Mesothelial cell of epicardium (in vitro differentiated cells): Measurements from ENCODE around the gene NAV2. TPM values are rescaled to one million over a fixed set of nuclear protein-coding genes. Genes with fewer than 3 reads are reported as not detected.

Source experiments
- DNase-seq, 2 experiments: peaks; one replicate each; pipeline ENCODE4 v3.0.0; 2021; ENCODE audit warnings: low spot score in 2 of 2; ENCODE audit not compliant: unreplicated experiment in 2 of 2
- H3K27ac Mint-ChIP-seq: 2 replicates; pipeline ENCODE4 v1.8.0; 2021; ENCODE audit warnings: mixed read lengths
- H3K27me3 Mint-ChIP-seq: 2 replicates; pipeline ENCODE4 v1.8.0; 2021; ENCODE audit warnings: low read depth, mixed read lengths
- H3K36me3 Mint-ChIP-seq: 2 replicates; pipeline ENCODE4 v1.8.0; 2021; ENCODE audit warnings: mixed read lengths
- H3K4me1 Mint-ChIP-seq: 2 replicates; pipeline ENCODE4 v1.8.0; 2021; ENCODE audit warnings: mixed read lengths
- H3K4me3 Mint-ChIP-seq: 2 replicates; pipeline ENCODE4 v1.8.0; 2021; ENCODE audit warnings: mild to moderate bottlenecking, moderate library complexity, mixed read lengths
- H3K9me3 Mint-ChIP-seq: 2 replicates; pipeline ENCODE4 v1.8.0; 2021; ENCODE audit warnings: mixed read lengths
- CTCF ChIP-seq: fragments of 200-600 bp; sonication (generic); IDR thresholded peaks from one replicate; pipeline ENCODE4 v1.5.0; 2021; ENCODE audit warnings: antibody characterized with exemption; ENCODE audit not compliant: unreplicated experiment
- total RNA-seq: library from RNA; stranded (reverse); gene quantifications from 3 replicates; pipeline ENCODE4 v1.2.1, GENCODE V29; 2021

Gene NAV2
- total RNA-seq, 1 donor from 2014 or later = 69.8 TPM

- peaks cover 26% of the 10 kb centered on the region for H3K4me1 Mint-ChIP-seq
- H3K9me3 Mint-ChIP-seq = peaks cover 5% of the 10 kb centered on the region
- no peak for DNase-seq
- H3K27me3 Mint-ChIP-seq = no peaks in the 10 kb centered on the region
- peaks cover 12% of the 10 kb centered on the region for H3K36me3 Mint-ChIP-seq
- H3K27ac Mint-ChIP-seq = no peak overlapping the region
- no peak overlapping the region for H3K4me3 Mint-ChIP-seq
- TF ChIP-seq CTCF = no peak
Measured at GRCh38 chr11:19992998-19993397, 280.4 kb downstream of the NAV2 start.

- no peak overlapping the region for H3K27ac Mint-ChIP-seq
- H3K27me3 Mint-ChIP-seq = no peaks in the 10 kb centered on the region
- no peak overlapping the region for H3K4me3 Mint-ChIP-seq
- peaks cover 25% of the 10 kb centered on the region for H3K4me1 Mint-ChIP-seq
- DNase-seq = no peak
- peaks cover 12% of the 10 kb centered on the region for H3K36me3 Mint-ChIP-seq
- H3K9me3 Mint-ChIP-seq = peaks cover 5% of the 10 kb centered on the region
- TF ChIP-seq CTCF = no peak
Measured at GRCh38 chr11:19994672-19995071, 282.0 kb downstream of the NAV2 start.

- no peak for TF ChIP-seq CTCF
- no peak overlapping the region for H3K27ac Mint-ChIP-seq
Measured at GRCh38 chr11:19995145-19995544, 282.5 kb downstream of the NAV2 start.

GRCh38 chr11:19996571-19996970, 283.9 kb downstream of the NAV2 start:
- H3K4me3 Mint-ChIP-seq = no peak overlapping the region
- H3K27ac Mint-ChIP-seq = peak overlapping the region; percentile 11
- peaks cover 12% of the 10 kb centered on the region for H3K36me3 Mint-ChIP-seq
- no peak for TF ChIP-seq CTCF
- H3K9me3 Mint-ChIP-seq = peaks cover 5% of the 10 kb centered on the region
- DNase-seq = no peak
- peaks cover 42% of the 10 kb centered on the region for H3K4me1 Mint-ChIP-seq
- H3K27me3 Mint-ChIP-seq = no peaks in the 10 kb centered on the region

More at GRCh38 chr11:19995145-19995544, 282.5 kb downstream of the NAV2 start:
- Mint-ChIP-seq H3K36me3 (peaks cover 12% of the 10 kb centered on the region), H3K9me3 (peaks cover 5% of the 10 kb centered on the region), H3K4me1 (peaks cover 29% of the 10 kb centered on the region), H3K27me3 (no peaks in the 10 kb centered on the region), H3K4me3 (no peak overlapping the region)
- DNase-seq = no peak

- no peak for TF ChIP-seq CTCF
Measured at GRCh38 chr11:20000022-20000350, 287.3 kb downstream of the NAV2 start.

More at GRCh38 chr11:20000022-20000350, 287.3 kb downstream of the NAV2 start:
- no peaks in the 10 kb centered on the region for H3K27me3 Mint-ChIP-seq
- no peaks in the 10 kb centered on the region for H3K9me3 Mint-ChIP-seq
- H3K4me3 Mint-ChIP-seq = no peak overlapping the region
- no peaks in the 10 kb centered on the region for H3K36me3 Mint-ChIP-seq
- H3K4me1 Mint-ChIP-seq = peaks cover 37% of the 10 kb centered on the region
- DNase-seq = no peak
- H3K27ac Mint-ChIP-seq = peak overlapping the region; percentile 17
